Activated CD8-positive, alpha-beta memory T cell treated with anti-CD3 and anti-CD28 coated beads, Interleukin-2, amount 50 U/mL, for 4 hours (primary cell): ENCODE results near the gene VPS35.

Experiments
- DNase-seq: peaks from one replicate; pipeline ENCODE4 v3.0.0-alpha.2; 2020

The VPS35 gene

DNA sequence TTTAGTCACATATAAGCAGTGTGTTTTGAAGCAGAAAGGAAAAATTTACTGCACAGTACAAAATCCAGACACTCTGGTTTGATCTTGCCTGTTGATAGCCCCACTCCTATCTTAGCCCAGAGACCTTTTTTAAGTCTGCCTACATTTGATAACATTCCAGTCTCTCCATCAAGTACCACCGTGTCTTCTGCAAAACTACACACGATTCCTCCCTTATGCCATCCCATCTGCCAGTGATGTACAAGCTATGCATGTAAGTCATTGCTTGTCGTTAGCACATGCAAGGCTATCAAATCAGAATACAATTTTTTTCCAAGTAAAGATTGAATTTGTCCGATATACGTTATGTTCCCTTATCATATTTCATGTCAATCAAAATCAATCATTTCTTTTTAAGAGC is 82.7 kb downstream of the VPS35 start:
- DNase-seq: no peak
